Lower lobe of right lung (tissue), 2 donors: ENCODE data around the gene GP1BA. TPM values are rescaled to one million over a fixed set of nuclear protein-coding genes. Genes with fewer than 3 reads are reported as not detected.

Experiments
- ATAC-seq, 2 donors: fragments of 200-7000 bp; cut with Tn5 transposase; one replicate each; pipeline ENCODE4 v1.9.1; 2020 to 2022; ENCODE audit warnings: mild to moderate bottlenecking in 2 of 2, moderate library complexity in 2 of 2
- DNase-seq: peaks from one replicate; pipeline ENCODE4 v3.0.0-alpha.2; 2020
- H3K27ac ChIP-seq: fragments of 200-600 bp; one replicate; pipeline ENCODE4 v1.8.0; 2022
- H3K27me3 ChIP-seq: fragments of 200-600 bp; one replicate; pipeline ENCODE4 v1.8.0; 2022; ENCODE audit warnings: low read depth
- H3K36me3 ChIP-seq: fragments of 200-600 bp; one replicate; pipeline ENCODE4 v1.8.0; 2022; ENCODE audit warnings: mild to moderate bottlenecking
- H3K4me1 ChIP-seq: fragments of 200-600 bp; one replicate; pipeline ENCODE4 v1.8.0; 2022
- H3K4me3 ChIP-seq: fragments of 200-600 bp; one replicate; pipeline ENCODE4 v1.8.0; 2022; ENCODE audit warnings: mild to moderate bottlenecking
- H3K9me3 ChIP-seq: fragments of 200-600 bp; one replicate; pipeline ENCODE4 v1.8.0; 2022
- CTCF ChIP-seq: fragments of 200-600 bp; IDR thresholded peaks from one replicate; pipeline ENCODE4 v1.8.0; 2022; ENCODE audit warnings: antibody characterized with exemption, mild to moderate bottlenecking
- intact Hi-C: fragments of 100-400 bp; cut with DNase I; formaldehyde crosslinking; loops from one replicate; pipeline ENCODE4 v1.11.0; 2022
- total RNA-seq: library from RNA; stranded (reverse); fragmentation: NEBNext Ultra II Directional; extraction: Animal tissue kit (Norgen Biotek cat#: 25700); gene quantifications from one replicate; pipeline ENCODE4 v1.2.1, GENCODE V29; 2021
- donor health status: DM: no; HTN: yes; CAD: no; lungs with severe emphysema.

GP1BA gene
- total RNA-seq, 1 donor from 2014 or later: 0.92 TPM

- Histone ChIP-seq H3K36me3 (peaks cover 50% of the 10 kb centered on the region), H3K4me1 (peaks cover 59% of the 10 kb centered on the region), H3K27me3 (no peaks in the 10 kb centered on the region), H3K27ac (no peak overlapping the region), H3K9me3 (no peaks in the 10 kb centered on the region), H3K4me3 (peak overlapping the region; percentile 99)
- intact Hi-C loops: no loop called here
- DNase-seq (no peak), ATAC-seq (no peak)
- TF ChIP-seq CTCF: no peak
Measured at GRCh38 chr17:4945944-4946280, 13.8 kb downstream of the GP1BA start.

- TF ChIP-seq CTCF: no peak
- H3K36me3 ChIP-seq: peaks cover 50% of the 10 kb centered on the region
- intact Hi-C loops: no loop called here
Measured at GRCh38 chr17:4946312-4946976, 14.4 kb downstream of the GP1BA start.

GRCh38 chr17:4947010-4947410 is 14.9 kb downstream of the GP1BA start:
- H3K9me3 ChIP-seq: no peaks in the 10 kb centered on the region
- H3K4me1 ChIP-seq: peaks cover 54% of the 10 kb centered on the region
- H3K36me3 ChIP-seq: peaks cover 48% of the 10 kb centered on the region
- DNase-seq: no peak
- TF ChIP-seq CTCF: no peak
- no peak for ATAC-seq
- peak overlapping the region; percentile 98 for H3K27ac ChIP-seq
- no peaks in the 10 kb centered on the region for H3K27me3 ChIP-seq
- intact Hi-C loops: no loop called here
- H3K4me3 ChIP-seq: peak overlapping the region; percentile 99

More at GRCh38 chr17:4946312-4946976, 14.4 kb downstream of the GP1BA start:
- Histone ChIP-seq H3K4me3 (peak overlapping the region; percentile 99), H3K4me1 (peaks cover 58% of the 10 kb centered on the region), H3K9me3 (no peaks in the 10 kb centered on the region), H3K27me3 (no peaks in the 10 kb centered on the region), H3K27ac (no peak overlapping the region)
- ATAC-seq (no peak), DNase-seq (no peak)

- peaks cover 54% of the 10 kb centered on the region for H3K4me1 ChIP-seq
- DNase-seq: peak; percentile 78
- intact Hi-C loops: no loop called here
Measured at GRCh38 chr17:4947411-4948165, 15.5 kb downstream of the GP1BA start.

More at GRCh38 chr17:4947411-4948165, 15.5 kb downstream of the GP1BA start:
- no peaks in the 10 kb centered on the region for H3K27me3 ChIP-seq
- no peak for TF ChIP-seq CTCF
- ATAC-seq: peak; percentile 61 to 70
- peak overlapping the region; percentile 98 for H3K27ac ChIP-seq
- peaks cover 42% of the 10 kb centered on the region for H3K36me3 ChIP-seq
- H3K4me3 ChIP-seq: peak overlapping the region; percentile 99
- H3K9me3 ChIP-seq: no peaks in the 10 kb centered on the region
